ENCODE measurements around the gene DOLK.

- TF ChIP-seq CTCF (IDR thresholded peaks at IDR 0.05) (no peak), POLR2A (IDR thresholded peaks at IDR 0.05) (no peak)
These were observed 22.1 kb upstream of the DOLK start for GRCh38 chr9:128969491-128969890.

Data from body of pancreas (tissue), 4 donors.